Thoracic aorta (tissue), 2 donors: ENCODE measurements around the gene COL1A2. TPM values are rescaled to one million over a fixed set of nuclear protein-coding genes. Genes with fewer than 3 reads are reported as not detected.

ENCODE experiments used
- ATAC-seq: fragments of 150-250 bp; one replicate; pipeline ENCODE4 v1.8.0; 2017; ENCODE audit warnings: low read depth; ENCODE audit not compliant: insufficient number of reproducible peaks, low FRiP score
- DNase-seq: peaks from one replicate; pipeline ENCODE4 v3.0.0-alpha.2; 2020; ENCODE audit warnings: low spot score
- H3K27ac ChIP-seq, 2 donors: fragments of 200-600 bp; sonication (generic); 1 replicate in 1 of 2; 2 replicates in 1 of 2; pipeline ENCODE4 v1.5.1; 2016; ENCODE audit warnings: mild to moderate bottlenecking in 2 of 2, moderate library complexity in 2 of 2
- H3K27me3 ChIP-seq: fragments of 200-600 bp; sonication (generic); replicated peaks from 2 replicates; pipeline ENCODE4 v1.6.0; 2016; ENCODE audit warnings: mild to moderate bottlenecking; ENCODE audit not compliant: insufficient read depth
- H3K36me3 ChIP-seq: fragments of 200-600 bp; sonication (generic); one replicate; pipeline ENCODE4 v1.5.1; 2016
- H3K4me1 ChIP-seq, 2 donors: fragments of 200-600 bp; sonication (generic); 1 replicate in 1 of 2; 2 replicates in 1 of 2; pipeline versions ENCODE4 v1.5.1 to v1.6.0; 2016; ENCODE audit warnings: low read depth in 2 of 2, mild to moderate bottlenecking in 1 of 2; ENCODE audit not compliant: control insufficient read depth in 1 of 2
- H3K4me3 ChIP-seq: fragments of 200-600 bp; sonication (generic); 2 replicates; pipeline ENCODE4 v1.5.1; 2016; ENCODE audit warnings: mild to moderate bottlenecking
- H3K9me3 ChIP-seq: fragments of 200-600 bp; sonication (generic); 2 replicates; pipeline ENCODE4 v1.5.1; 2016
- total RNA-seq, 2 donors: library from RNA; depleted of rRNA; stranded (reverse); fragments of >200 nt; gene quantifications; one replicate each; pipeline versions ENCODE4 v1.1.0 to v1.2.3, GENCODE V29; 2016
- TF ChIP-seq, protein P1 (sequence below): fragments of 200-600 bp; sonication (generic); IDR thresholded peaks from one replicate; pipeline ENCODE4 v1.5.1; 2019; ENCODE audit warnings: antibody characterized with exemption

COL1A2 gene
- total RNA-seq, 2 donors from 2014 or later, result 1,117 to 1,356 TPM

- TF ChIP-seq, protein P1, sequence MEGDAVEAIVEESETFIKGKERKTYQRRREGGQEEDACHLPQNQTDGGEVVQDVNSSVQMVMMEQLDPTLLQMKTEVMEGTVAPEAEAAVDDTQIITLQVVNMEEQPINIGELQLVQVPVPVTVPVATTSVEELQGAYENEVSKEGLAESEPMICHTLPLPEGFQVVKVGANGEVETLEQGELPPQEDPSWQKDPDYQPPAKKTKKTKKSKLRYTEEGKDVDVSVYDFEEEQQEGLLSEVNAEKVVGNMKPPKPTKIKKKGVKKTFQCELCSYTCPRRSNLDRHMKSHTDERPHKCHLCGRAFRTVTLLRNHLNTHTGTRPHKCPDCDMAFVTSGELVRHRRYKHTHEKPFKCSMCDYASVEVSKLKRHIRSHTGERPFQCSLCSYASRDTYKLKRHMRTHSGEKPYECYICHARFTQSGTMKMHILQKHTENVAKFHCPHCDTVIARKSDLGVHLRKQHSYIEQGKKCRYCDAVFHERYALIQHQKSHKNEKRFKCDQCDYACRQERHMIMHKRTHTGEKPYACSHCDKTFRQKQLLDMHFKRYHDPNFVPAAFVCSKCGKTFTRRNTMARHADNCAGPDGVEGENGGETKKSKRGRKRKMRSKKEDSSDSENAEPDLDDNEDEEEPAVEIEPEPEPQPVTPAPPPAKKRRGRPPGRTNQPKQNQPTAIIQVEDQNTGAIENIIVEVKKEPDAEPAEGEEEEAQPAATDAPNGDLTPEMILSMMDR, result no peak
Measured at GRCh38 chr7:94403546-94403945, 8.9 kb downstream of the COL1A2 start.

GRCh38 chr7:94405506-94405905 is 10.8 kb downstream of the COL1A2 start:
- peaks cover 80% of the 10 kb centered on the region for H3K36me3 ChIP-seq
- no peak overlapping the region for H3K4me3 ChIP-seq
- H3K9me3 ChIP-seq, result no peaks in the 10 kb centered on the region
- H3K27ac ChIP-seq, result peak overlapping the region in 1 of 2 donors; percentile 54
- TF ChIP-seq, protein P1, result no peak
- DNase-seq (no peak), ATAC-seq (no peak)
- H3K4me1 ChIP-seq, result peaks cover 30 to 93% of the 10 kb centered on the region in 2 donors
- H3K27me3 ChIP-seq, result no peaks in the 10 kb centered on the region

More at GRCh38 chr7:94403546-94403945, 8.9 kb downstream of the COL1A2 start:
- Histone ChIP-seq H3K36me3 (peaks cover 82% of the 10 kb centered on the region), H3K4me3 (no peak overlapping the region), H3K9me3 (no peaks in the 10 kb centered on the region), H3K4me1 (peaks cover 36 to 93% of the 10 kb centered on the region in 2 donors), H3K27me3 (no peaks in the 10 kb centered on the region), H3K27ac (no peak overlapping the region)
- ATAC-seq (no peak), DNase-seq (no peak)

DNA sequence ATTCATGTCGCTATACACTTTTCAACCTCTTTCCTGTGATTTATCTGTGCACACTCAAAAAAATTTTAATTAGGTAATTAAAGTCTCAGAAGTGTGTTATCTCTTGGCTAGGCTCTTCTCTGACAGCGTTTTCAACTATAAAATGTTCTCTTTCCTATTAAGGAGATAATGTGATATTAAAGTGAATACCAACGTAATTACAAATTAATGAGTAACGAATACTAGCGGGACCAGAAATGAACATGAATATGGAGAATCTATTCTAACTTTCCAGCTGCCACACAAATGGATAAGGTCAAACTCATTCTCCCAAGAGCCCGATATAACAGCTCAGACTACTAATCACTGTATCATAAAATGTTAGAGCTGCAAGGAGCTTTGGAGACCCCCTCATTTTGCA is 12.0 kb downstream of the COL1A2 start:
- peaks cover 28 to 96% of the 10 kb centered on the region in 2 donors for H3K4me1 ChIP-seq
- DNase-seq (no peak), ATAC-seq (no peak)
- TF ChIP-seq, protein P1, result no peak
- H3K9me3 ChIP-seq, result no peaks in the 10 kb centered on the region
- no peak overlapping the region for H3K4me3 ChIP-seq
- H3K27me3 ChIP-seq, result no peaks in the 10 kb centered on the region
- peaks cover 85% of the 10 kb centered on the region for H3K36me3 ChIP-seq
- H3K27ac ChIP-seq, result peak overlapping the region; percentile 23 to 24

- H3K4me3 ChIP-seq, result no peak overlapping the region
- H3K9me3 ChIP-seq, result no peaks in the 10 kb centered on the region
- peaks cover 84% of the 10 kb centered on the region for H3K36me3 ChIP-seq
- H3K27ac ChIP-seq, result peak overlapping the region; percentile 18 to 44
- no peaks in the 10 kb centered on the region for H3K27me3 ChIP-seq
- peaks cover 24 to 96% of the 10 kb centered on the region in 2 donors for H3K4me1 ChIP-seq
- DNase-seq (no peak), ATAC-seq (no peak)
- TF ChIP-seq, protein P1, result no peak
Measured at GRCh38 chr7:94409200-94409948, 14.7 kb downstream of the COL1A2 start.

DNA sequence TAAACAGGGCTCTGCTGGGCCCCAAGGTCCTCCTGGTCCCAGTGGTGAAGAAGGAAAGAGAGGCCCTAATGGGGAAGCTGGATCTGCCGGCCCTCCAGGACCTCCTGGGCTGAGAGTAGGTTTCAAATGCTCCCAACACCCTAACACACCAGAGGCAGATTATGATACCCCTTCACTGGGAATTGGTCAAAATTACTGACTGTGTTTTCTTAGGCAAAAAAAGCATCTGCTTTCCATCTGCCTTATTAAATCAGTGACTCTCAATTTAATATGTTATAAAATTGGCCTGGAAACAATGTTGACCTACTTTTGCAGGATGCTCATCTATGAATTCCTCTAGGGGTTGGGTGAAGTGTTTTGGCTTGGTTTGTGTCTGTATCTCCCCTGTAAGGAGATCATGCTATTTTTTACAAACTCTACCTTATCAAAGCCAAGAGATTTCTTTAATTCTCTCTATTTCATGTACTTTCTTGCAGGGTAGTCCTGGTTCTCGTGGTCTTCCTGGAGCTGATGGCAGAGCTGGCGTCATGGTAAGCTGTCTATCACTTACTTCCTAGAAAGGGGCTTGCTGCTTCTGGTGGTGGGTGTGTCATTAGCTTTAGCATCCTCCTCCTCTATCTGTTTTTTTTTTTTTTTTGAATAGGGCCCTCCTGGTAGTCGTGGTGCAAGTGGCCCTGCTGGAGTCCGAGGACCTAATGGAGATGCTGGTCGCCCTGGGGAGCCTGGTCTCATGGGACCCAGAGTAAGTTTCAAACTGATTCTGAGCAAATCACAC is 15.9 kb downstream of the COL1A2 start:
- Histone ChIP-seq H3K9me3 (no peaks in the 10 kb centered on the region), H3K27ac (peak overlapping the region; percentile 18 to 44), H3K4me3 (no peak overlapping the region), H3K4me1 (peaks cover 17 to 94% of the 10 kb centered on the region in 2 donors), H3K36me3 (peaks cover 75% of the 10 kb centered on the region), H3K27me3 (no peaks in the 10 kb centered on the region)
- TF ChIP-seq, protein P1, result no peak
- no peak for DNase-seq
- ATAC-seq, result no peak
